Transverse colon (tissue), 4 donors: ENCODE measurements around the gene NKX1-1. TPM values are rescaled to one million over a fixed set of nuclear protein-coding genes. Genes with fewer than 3 reads are reported as not detected.
A peak's percentile ranks its signal among the peaks of the same experiment; 100 is the strongest.

ENCODE experiments used
- DNase-seq: peaks from one replicate; pipeline ENCODE4 v3.0.0-alpha.2; 2019
- H3K27ac ChIP-seq, 4 donors: fragments of 200-600 bp; sonication (generic); 2 replicates each; pipeline ENCODE4 v1.5.1; 2016 to 2018; ENCODE audit warnings: inconsistent platforms in 4 of 4
- H3K27me3 ChIP-seq: fragments of 200-600 bp; sonication (generic); 2 replicates; pipeline ENCODE4 v1.5.1; 2017; ENCODE audit warnings: inconsistent platforms
- H3K36me3 ChIP-seq, 4 donors: fragments of 200-600 bp; sonication (generic); 2 replicates each; pipeline ENCODE4 v1.5.1; 2017 to 2019; ENCODE audit warnings: inconsistent platforms in 4 of 4
- H3K4me1 ChIP-seq, 4 donors: fragments of 200-600 bp; sonication (generic); 2 replicates each; pipeline ENCODE4 v1.5.1; 2017 to 2020; ENCODE audit warnings: inconsistent platforms in 4 of 4
- H3K4me3 ChIP-seq, 4 donors: fragments of 200-600 bp; sonication (generic); 1 replicate in 1 of 4; 2 replicates in 3 of 4; pipeline versions ENCODE4 v1.5.1 to v1.6.1; 2017 to 2019; ENCODE audit warnings: inconsistent platforms in 4 of 4
- H3K9me3 ChIP-seq, 2 donors: fragments of 200-600 bp; sonication (generic); 2 replicates each; pipeline ENCODE4 v1.5.1; 2017 to 2019; ENCODE audit warnings: inconsistent platforms in 2 of 2
- EP300 ChIP-seq: sonication (generic); formaldehyde crosslinking; IDR thresholded peaks from one replicate; pipeline ENCODE4 v1.6.1; 2017; ENCODE audit warnings: antibody characterized with exemption, low read depth
- POLR2A ChIP-seq: fragments of 450-650 bp; IDR thresholded peaks from one replicate; pipeline ENCODE4 v1.6.1; 2016; ENCODE audit warnings: antibody characterized with exemption, mild to moderate bottlenecking, moderate library complexity
- POLR2AphosphoS5 ChIP-seq, 3 donors: sonication (generic); formaldehyde crosslinking; IDR thresholded peaks; one replicate each; pipeline ENCODE4 v1.6.1; 2016; ENCODE audit warnings: antibody characterized with exemption in 3 of 3
- WGBS, 2 donors: methylation state at CpG; one replicate each; pipeline ENCODE4 v1.1.5; 2018; ENCODE audit warnings: low coverage in 1 of 2; 5-methylcytosine and 5-hydroxymethylcytosine counted together
- in situ Hi-C, 4 donors: fragments of 200-750 bp; cut with MboI; loops; one replicate each; pipeline versions ENCODE4 v1.15.0 to v1.15.1; 2017; ENCODE audit warnings: low sequenced_read_pairs in 3 of 4, low pct_ligation_motif_present in 1 of 4, low pct_unique_long_range_greater_than_20kb in 1 of 4
- intact Hi-C: fragments of 100-400 bp; cut with DNase I; formaldehyde crosslinking; loops from one replicate; pipeline ENCODE4 v1.15.1; 2023; ENCODE audit warnings: low total_unique reads
- total RNA-seq, 4 donors: library from RNA; depleted of rRNA; stranded (reverse); fragments of >200 nt; gene quantifications; one replicate each; pipeline ENCODE4 v1.1.0, GENCODE V29; 2016
- TF ChIP-seq, protein P1 (sequence below), 5 experiments: fragments of 200-600 bp in 3 of 5; fragments of 450-650 bp in 2 of 5; sonication (generic) in 3 of 5; IDR thresholded peaks; 1 replicate in 2 of 5; 2 replicates in 3 of 5; pipeline ENCODE4 v1.5.1; 2016 to 2017; ENCODE audit warnings: antibody characterized with exemption in 5 of 5, inconsistent platforms in 3 of 5, mild to moderate bottlenecking in 2 of 5, moderate library complexity in 1 of 5

Gene NKX1-1
- total RNA-seq, 4 donors from 2014 or later = not detected

- H3K9me3 ChIP-seq = no peaks in the 10 kb centered on the region
- no peak overlapping the region for H3K27ac ChIP-seq
- H3K4me3 ChIP-seq = no peak overlapping the region
- in situ Hi-C loops (loop anchor here in 3 of 4 donors (25.0 kb wide), 2 partner anchors 244 to 269 kb away; no protein-coding TSS in a partner anchor), intact Hi-C loops (no loop called here)
- no peak for TF ChIP-seq EP300
- no peak for TF ChIP-seq POLR2A
- no peak for TF ChIP-seq POLR2AphosphoS5 (IDR thresholded peaks at IDR 0.05)
- H3K36me3 ChIP-seq = no peaks in the 10 kb centered on the region
- no peaks in the 10 kb centered on the region for H3K4me1 ChIP-seq
- H3K27me3 ChIP-seq = no peaks in the 10 kb centered on the region
- WGBS, 2 donors = 93 to 96% methylated on average over 3 to 8 of the region's 10 CpGs
- DNase-seq = no peak
These were observed 38.3 kb downstream of the NKX1-1 start for GRCh38 chr4:1367936-1368289.

GRCh38 chr4:1367230-1367935 is 38.9 kb downstream of the NKX1-1 start:
- DNase-seq = no peak
- no peaks in the 10 kb centered on the region for H3K27me3 ChIP-seq
- no peak overlapping the region for H3K27ac ChIP-seq
- TF ChIP-seq, protein P1, sequence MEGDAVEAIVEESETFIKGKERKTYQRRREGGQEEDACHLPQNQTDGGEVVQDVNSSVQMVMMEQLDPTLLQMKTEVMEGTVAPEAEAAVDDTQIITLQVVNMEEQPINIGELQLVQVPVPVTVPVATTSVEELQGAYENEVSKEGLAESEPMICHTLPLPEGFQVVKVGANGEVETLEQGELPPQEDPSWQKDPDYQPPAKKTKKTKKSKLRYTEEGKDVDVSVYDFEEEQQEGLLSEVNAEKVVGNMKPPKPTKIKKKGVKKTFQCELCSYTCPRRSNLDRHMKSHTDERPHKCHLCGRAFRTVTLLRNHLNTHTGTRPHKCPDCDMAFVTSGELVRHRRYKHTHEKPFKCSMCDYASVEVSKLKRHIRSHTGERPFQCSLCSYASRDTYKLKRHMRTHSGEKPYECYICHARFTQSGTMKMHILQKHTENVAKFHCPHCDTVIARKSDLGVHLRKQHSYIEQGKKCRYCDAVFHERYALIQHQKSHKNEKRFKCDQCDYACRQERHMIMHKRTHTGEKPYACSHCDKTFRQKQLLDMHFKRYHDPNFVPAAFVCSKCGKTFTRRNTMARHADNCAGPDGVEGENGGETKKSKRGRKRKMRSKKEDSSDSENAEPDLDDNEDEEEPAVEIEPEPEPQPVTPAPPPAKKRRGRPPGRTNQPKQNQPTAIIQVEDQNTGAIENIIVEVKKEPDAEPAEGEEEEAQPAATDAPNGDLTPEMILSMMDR (IDR thresholded peaks at IDR 0.05) = no peak
- TF ChIP-seq EP300 (no peak), POLR2A (no peak), POLR2AphosphoS5 (IDR thresholded peaks at IDR 0.05) (no peak)
- in situ Hi-C loops = loop anchor here in 3 of 4 donors (25.0 kb wide), 2 partner anchors 245 to 270 kb away; no protein-coding TSS in a partner anchor
- intact Hi-C loops = no loop called here
- 92 to 95% methylated on average over 11 to 17 of the region's 17 CpGs for WGBS, 2 donors
- H3K9me3 ChIP-seq = no peaks in the 10 kb centered on the region
- H3K36me3 ChIP-seq = no peaks in the 10 kb centered on the region
- H3K4me3 ChIP-seq = no peak overlapping the region
- no peaks in the 10 kb centered on the region for H3K4me1 ChIP-seq

GRCh38 chr4:1366371-1367229 is 39.6 kb downstream of the NKX1-1 start:
- no peaks in the 10 kb centered on the region for H3K27me3 ChIP-seq
- WGBS, 2 donors = 93% methylated on average over 34 of the region's 35 CpGs; no CpG with 5 or more reads in 1 of the 2 donors
- H3K4me1 ChIP-seq = no peaks in the 10 kb centered on the region
- no peaks in the 10 kb centered on the region for H3K9me3 ChIP-seq
- no peak for TF ChIP-seq EP300
- TF ChIP-seq POLR2A = no peak
- no peak for TF ChIP-seq POLR2AphosphoS5 (IDR thresholded peaks at IDR 0.05)
- TF ChIP-seq, protein P1 (IDR thresholded peaks at IDR 0.05) = no peak
- no peaks in the 10 kb centered on the region for H3K36me3 ChIP-seq
- in situ Hi-C loops = loop anchor here in 3 of 4 donors (25.0 kb wide), 2 partner anchors 246 to 271 kb away; no protein-coding TSS in a partner anchor
- H3K27ac ChIP-seq = no peak overlapping the region
- DNase-seq = no peak
- no peak overlapping the region for H3K4me3 ChIP-seq
- intact Hi-C loops = no loop called here

GRCh38 chr4:1365271-1366178 is 40.7 kb downstream of the NKX1-1 start:
- Histone ChIP-seq H3K27me3 (no peaks in the 10 kb centered on the region), H3K36me3 (no peaks in the 10 kb centered on the region), H3K4me3 (no peak overlapping the region), H3K27ac (peak overlapping the region in 2 of 4 donors; percentile 29 to 37), H3K4me1 (no peaks in the 10 kb centered on the region), H3K9me3 (no peaks in the 10 kb centered on the region)
- DNase-seq = peak; percentile 63
- in situ Hi-C loops (loop anchor here in 3 of 4 donors (25.0 kb wide), 2 partner anchors 247 to 272 kb away; no protein-coding TSS in a partner anchor), intact Hi-C loops (no loop called here)
- TF ChIP-seq POLR2A (no peak), EP300 (no peak), POLR2AphosphoS5 (IDR thresholded peaks at IDR 0.05) (no peak)
- TF ChIP-seq, protein P1 (IDR thresholded peaks at IDR 0.05) = no peak
- 70 to 92% methylated on average over 2 to 20 of the region's 25 CpGs for WGBS, 2 donors
